ENCODE measurements around the gene A2M. TPM values are rescaled to one million over a fixed set of nuclear protein-coding genes. Genes with fewer than 3 reads are reported as not detected.

Gene A2M
- total and polyA plus RNA-seq, 2 of the 4 experiments (the other 2 are of a cell fraction), result 1.1 to 3.2 TPM

DNA sequence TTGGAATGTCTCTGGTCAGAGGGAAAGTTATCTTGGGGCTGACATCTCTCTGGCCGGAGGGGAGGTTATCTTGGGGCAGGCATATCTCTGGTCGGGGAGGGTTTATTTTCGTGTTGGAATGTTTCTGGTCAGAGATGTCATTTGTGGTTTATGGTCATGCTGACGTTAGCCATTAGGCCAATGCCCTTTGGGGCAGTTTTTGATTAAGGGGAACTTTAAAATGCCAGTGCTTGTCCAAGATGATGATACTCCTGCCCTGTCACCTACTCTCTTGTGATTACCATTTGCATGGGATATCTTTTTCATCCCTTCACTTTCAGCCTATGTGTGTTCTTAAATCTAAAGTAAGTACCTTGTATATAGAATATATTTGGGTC lies 29.0 kb upstream of the A2M start:
- Histone ChIP-seq H2BK5ac (ENCODE audit: low read depth, low read length, poor library complexity, severe bottlenecking) (no peak overlapping the region), H2BK20ac (ENCODE audit: low read depth, low read length) (no peak overlapping the region), H3K4ac (ENCODE audit: low read depth, low read length) (no peak overlapping the region), H3K4me3 (ENCODE audit: insufficient read depth, low read depth, low read length) (no peak overlapping the region), H3K9me3 (ENCODE audit: control insufficient read depth, insufficient read depth, low read length) (peaks cover 7% of the 10 kb centered on the region), H3K27me3 (ENCODE audit: control insufficient read depth, insufficient read depth, low read length) (no peaks in the 10 kb centered on the region), H3K23ac (ENCODE audit: low read depth, low read length) (no peak overlapping the region), H3K9ac (ENCODE audit: low read depth, low read length) (no peak overlapping the region), H3K9me1 (ENCODE audit: insufficient read depth, low read length) (no peaks in the 10 kb centered on the region), H3K79me1 (ENCODE audit: low read depth in 1 of 2, low read length in 2 of 2) (no peaks in the 10 kb centered on the region), H4K20me1 (ENCODE audit: insufficient read depth, low read length) (no peaks in the 10 kb centered on the region), H2AK9ac (replicated peaks; ENCODE audit: low read depth, low read length, poor library complexity) (no peak overlapping the region), H2AFZ (replicated peaks; ENCODE audit: low read length, poor library complexity) (no peak overlapping the region), H3K18ac (ENCODE audit: low read depth, low read length) (no peak overlapping the region), H2BK15ac (ENCODE audit: low read depth, low read length) (no peak overlapping the region), H4K91ac (ENCODE audit: insufficient read depth, low read depth, low read length) (no peak overlapping the region), H4K8ac (ENCODE audit: low read depth in 2 of 2, low read length in 2 of 2) (no peak overlapping the region), H3K27ac (ENCODE audit: insufficient read depth, low read length) (no peak overlapping the region), H2AK5ac (ENCODE audit: low read depth, low read length) (no peak overlapping the region), H4K5ac (ENCODE audit: low read depth, low read length) (no peak overlapping the region), H2BK120ac (ENCODE audit: low read depth, low read length) (no peak overlapping the region), H3K4me1 (ENCODE audit: control insufficient read depth, insufficient read depth, low read length) (no peaks in the 10 kb centered on the region), H3K56ac (ENCODE audit: extremely low read depth, insufficient read depth, low read length) (no peak overlapping the region), H3K14ac (replicated peaks; ENCODE audit: low read depth, low read length) (no peak overlapping the region), H3K4me2 (ENCODE audit: low read depth, low read length) (no peak overlapping the region), H3K36me3 (ENCODE audit: control insufficient read depth, insufficient read depth, low read length) (no peaks in the 10 kb centered on the region)
- 40% methylated on average over 1 of the region's 4 CpGs; no CpG with 5 or more reads in 1 of the 2 experiments for WGBS, 2 experiments (ENCODE audit: extremely low coverage in 2 of 2, insufficient read length in 1 of 2)
- in situ Hi-C loops (cut with MboI; ENCODE audit: low sequenced_read_pairs), result no loop called here
- BruUV-seq (replicated peaks), result no TSS peak
- POLR2A ChIA-PET (ENCODE audit: unreplicated experiment), result no interaction called here
- CTCF ChIA-PET, result no interaction called here
- dilution Hi-C loops (cut with HindIII; ENCODE audit: low sequenced_read_pairs, unreplicated experiment), result no loop called here
- DNase-seq, result no peak
- no peak for ATAC-seq (ENCODE audit: low read depth)
- no peak for TF ChIP-seq RAD21 (IDR thresholded peaks at IDR 0.05; ENCODE audit: low read length)
- TF ChIP-seq, protein P1, sequence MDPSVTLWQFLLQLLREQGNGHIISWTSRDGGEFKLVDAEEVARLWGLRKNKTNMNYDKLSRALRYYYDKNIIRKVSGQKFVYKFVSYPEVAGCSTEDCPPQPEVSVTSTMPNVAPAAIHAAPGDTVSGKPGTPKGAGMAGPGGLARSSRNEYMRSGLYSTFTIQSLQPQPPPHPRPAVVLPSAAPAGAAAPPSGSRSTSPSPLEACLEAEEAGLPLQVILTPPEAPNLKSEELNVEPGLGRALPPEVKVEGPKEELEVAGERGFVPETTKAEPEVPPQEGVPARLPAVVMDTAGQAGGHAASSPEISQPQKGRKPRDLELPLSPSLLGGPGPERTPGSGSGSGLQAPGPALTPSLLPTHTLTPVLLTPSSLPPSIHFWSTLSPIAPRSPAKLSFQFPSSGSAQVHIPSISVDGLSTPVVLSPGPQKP (IDR thresholded peaks at IDR 0.05; ENCODE audit: borderline replicate concordance, low read depth, low read length), result no peak
- no peak for TF ChIP-seq POLR2A (IDR thresholded peaks at IDR 0.05; ENCODE audit: low read depth, low read length)
- TF ChIP-seq FOS (IDR thresholded peaks at IDR 0.05; ENCODE audit: low read depth, low read length), result no peak
- TF ChIP-seq RCOR1 (IDR thresholded peaks at IDR 0.05; ENCODE audit: insufficient replicate concordance, low read length), result no peak
- TF ChIP-seq CEBPB (IDR thresholded peaks at IDR 0.05; ENCODE audit: low read depth, low read length), result no peak
- TF ChIP-seq SMC3 (IDR thresholded peaks at IDR 0.05; ENCODE audit: low read depth, low read length), result no peak
- TF ChIP-seq BHLHE40 (IDR thresholded peaks at IDR 0.05; ENCODE audit: low read depth, low read length), result no peak
- TF ChIP-seq MXI1 (IDR thresholded peaks at IDR 0.05; ENCODE audit: borderline replicate concordance, low read depth, low read length), result no peak
- TF ChIP-seq MAZ (IDR thresholded peaks at IDR 0.05; ENCODE audit: borderline replicate concordance, low read depth, low read length), result no peak
- TF ChIP-seq MAFK (IDR thresholded peaks at IDR 0.05; ENCODE audit: low read depth, low read length), result no peak
- TF ChIP-seq, protein P2, sequence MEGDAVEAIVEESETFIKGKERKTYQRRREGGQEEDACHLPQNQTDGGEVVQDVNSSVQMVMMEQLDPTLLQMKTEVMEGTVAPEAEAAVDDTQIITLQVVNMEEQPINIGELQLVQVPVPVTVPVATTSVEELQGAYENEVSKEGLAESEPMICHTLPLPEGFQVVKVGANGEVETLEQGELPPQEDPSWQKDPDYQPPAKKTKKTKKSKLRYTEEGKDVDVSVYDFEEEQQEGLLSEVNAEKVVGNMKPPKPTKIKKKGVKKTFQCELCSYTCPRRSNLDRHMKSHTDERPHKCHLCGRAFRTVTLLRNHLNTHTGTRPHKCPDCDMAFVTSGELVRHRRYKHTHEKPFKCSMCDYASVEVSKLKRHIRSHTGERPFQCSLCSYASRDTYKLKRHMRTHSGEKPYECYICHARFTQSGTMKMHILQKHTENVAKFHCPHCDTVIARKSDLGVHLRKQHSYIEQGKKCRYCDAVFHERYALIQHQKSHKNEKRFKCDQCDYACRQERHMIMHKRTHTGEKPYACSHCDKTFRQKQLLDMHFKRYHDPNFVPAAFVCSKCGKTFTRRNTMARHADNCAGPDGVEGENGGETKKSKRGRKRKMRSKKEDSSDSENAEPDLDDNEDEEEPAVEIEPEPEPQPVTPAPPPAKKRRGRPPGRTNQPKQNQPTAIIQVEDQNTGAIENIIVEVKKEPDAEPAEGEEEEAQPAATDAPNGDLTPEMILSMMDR (conservative IDR thresholded peaks at IDR 0.05; ENCODE audit: low read depth, low read length), result no peak
- no peak for TF ChIP-seq NFE2L2 (IDR thresholded peaks at IDR 0.05; ENCODE audit: low read depth, low read length)
- intact Hi-C loops (cut with micrococcal nuclease), result no loop called here
